Mesendoderm (in vitro differentiated cells): Measurements from ENCODE around the gene E2F1.
"Not testable (repeated sequence)": the region's sequence is repeated elsewhere in the genome, so short reads cannot be mapped to it uniquely, and the experiment has no call there.

Experiments
- DNase-seq: peaks from one replicate; pipeline ENCODE4 v3.0.0; 2013
- H2AK5ac ChIP-seq: 2 replicates; pipeline ENCODE4 v1.6.1; 2013; ENCODE audit warnings: low read length, inconsistent platforms
- H2BK120ac ChIP-seq: 2 replicates; pipeline ENCODE4 v1.6.1; 2013; ENCODE audit warnings: low read depth, mild to moderate bottlenecking, low read length, moderate library complexity, mixed read lengths
- H2BK15ac ChIP-seq: replicated peaks from 2 replicates; pipeline ENCODE4 v1.6.1; 2013; ENCODE audit warnings: low read depth, mild to moderate bottlenecking, moderate library complexity
- H2BK5ac ChIP-seq: 2 replicates; pipeline ENCODE4 v1.6.1; 2013; ENCODE audit warnings: low read length, inconsistent platforms
- H3K18ac ChIP-seq: 2 replicates; pipeline ENCODE4 v1.6.1; 2013; ENCODE audit warnings: mild to moderate bottlenecking, low read length, mixed read lengths
- H3K23ac ChIP-seq: one replicate; pipeline ENCODE4 v1.6.1; 2013; ENCODE audit warnings: low read length
- H3K27ac ChIP-seq: 2 replicates; pipeline ENCODE4 v1.5.1; 2013; ENCODE audit warnings: low read depth, mild to moderate bottlenecking, inconsistent platforms, low read length, moderate library complexity
- H3K27me3 ChIP-seq: 2 replicates; pipeline ENCODE4 v1.6.1; 2013; ENCODE audit warnings: low read length, control low read depth, mild to moderate bottlenecking, inconsistent platforms; ENCODE audit not compliant: insufficient read depth, poor library complexity
- H3K36me3 ChIP-seq: 2 replicates; pipeline ENCODE4 v1.6.1; 2013; ENCODE audit warnings: low read length, inconsistent platforms; ENCODE audit not compliant: control insufficient read depth, insufficient read depth
- H3K4ac ChIP-seq: one replicate; pipeline ENCODE4 v1.6.1; 2013; ENCODE audit warnings: low read depth, mild to moderate bottlenecking, low read length, moderate library complexity
- H3K4me1 ChIP-seq: 2 replicates; pipeline ENCODE4 v1.6.1; 2013; ENCODE audit warnings: low read depth, low read length, inconsistent platforms; ENCODE audit not compliant: control insufficient read depth
- H3K4me2 ChIP-seq: 2 replicates; pipeline ENCODE4 v1.6.1; 2013; ENCODE audit warnings: low read length
- H3K4me3 ChIP-seq: 2 replicates; pipeline ENCODE4 v1.5.1; 2013; ENCODE audit warnings: mild to moderate bottlenecking, low read length
- H3K56ac ChIP-seq: one replicate; pipeline ENCODE4 v1.6.1; 2013; ENCODE audit warnings: low read length
- H3K79me1 ChIP-seq: 2 replicates; pipeline ENCODE4 v1.6.1; 2013; ENCODE audit warnings: low read length, inconsistent platforms
- H3K79me2 ChIP-seq: 2 replicates; pipeline ENCODE4 v1.6.1; 2013; ENCODE audit warnings: mild to moderate bottlenecking, low read length; ENCODE audit not compliant: control insufficient read depth, insufficient read depth
- H3K9ac ChIP-seq: 2 replicates; pipeline ENCODE4 v1.6.1; 2013; ENCODE audit warnings: low read length, inconsistent platforms
- H4K5ac ChIP-seq: one replicate; pipeline ENCODE4 v1.6.1; 2013; ENCODE audit warnings: low read length
- H4K8ac ChIP-seq: one replicate; pipeline ENCODE4 v1.6.1; 2013; ENCODE audit warnings: low read depth, mild to moderate bottlenecking, control low read depth, low read length, moderate library complexity
- WGBS: extraction: QIAGEN DNeasy Blood & Tissue Kit; methylation state at CpG from one replicate; pipeline ENCODE4 v1.1.7; 2013; ENCODE audit warnings: low lambda C conversion rate, missing lambda C conversion rate; ENCODE audit not compliant: insufficient coverage; ENCODE audit errors: extremely low coverage; 5-methylcytosine and 5-hydroxymethylcytosine counted together

E2F1 gene

DNA sequence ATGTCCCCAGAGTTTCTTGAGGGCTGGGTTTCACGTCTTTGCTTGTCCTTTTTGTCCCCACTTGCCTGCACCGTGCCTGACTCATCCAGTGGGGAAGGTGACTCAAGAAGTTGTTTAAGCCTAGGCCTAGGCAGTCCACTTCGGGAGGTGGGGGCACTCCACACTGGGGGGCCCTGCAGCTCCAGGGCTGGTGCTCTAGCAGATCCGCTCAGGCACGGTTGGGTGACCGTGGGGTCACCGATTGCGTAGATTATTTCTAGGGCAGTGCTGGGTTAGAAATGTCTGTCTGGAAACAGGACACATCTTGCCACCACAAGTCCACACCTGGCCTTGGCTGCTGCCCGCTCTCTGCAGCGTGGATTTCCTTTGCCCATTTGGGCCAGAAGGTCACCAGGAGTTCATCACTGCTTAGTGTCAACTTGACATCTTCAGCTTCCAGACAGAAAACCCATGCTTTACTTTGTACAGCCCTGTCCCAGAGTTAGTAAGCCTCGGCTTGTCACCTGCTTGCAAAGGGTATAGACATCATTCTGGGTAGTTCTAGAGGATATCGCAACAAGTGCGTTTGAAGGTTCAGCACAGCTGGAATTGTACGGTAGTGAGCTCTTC is 37.7 kb downstream of the E2F1 start:
- no peak for DNase-seq
- no peak overlapping the region for H2BK5ac ChIP-seq
- no peaks in the 10 kb centered on the region for H3K27me3 ChIP-seq
- no peak overlapping the region for H4K8ac ChIP-seq
- no peak overlapping the region for H3K27ac ChIP-seq
- H3K4me1 ChIP-seq = no peaks in the 10 kb centered on the region
- no peak overlapping the region for H3K18ac ChIP-seq
- H4K5ac ChIP-seq = no peak overlapping the region
- no peak overlapping the region for H2AK5ac ChIP-seq
- H3K23ac ChIP-seq = no peak overlapping the region
- H2BK120ac ChIP-seq = no peak overlapping the region
- no peak overlapping the region for H3K4ac ChIP-seq
- H3K79me1 ChIP-seq = no peaks in the 10 kb centered on the region
- peaks cover 2% of the 10 kb centered on the region for H3K36me3 ChIP-seq
- no peak overlapping the region for H3K4me3 ChIP-seq
- no peak overlapping the region for H3K56ac ChIP-seq
- no peak overlapping the region for H3K9ac ChIP-seq
- H2BK15ac ChIP-seq = no peak overlapping the region
- WGBS = no CpG with 5 or more reads among the region's 14 CpGs
- H3K4me2 ChIP-seq = no peak overlapping the region
- H3K79me2 ChIP-seq = no peaks in the 10 kb centered on the region

DNA sequence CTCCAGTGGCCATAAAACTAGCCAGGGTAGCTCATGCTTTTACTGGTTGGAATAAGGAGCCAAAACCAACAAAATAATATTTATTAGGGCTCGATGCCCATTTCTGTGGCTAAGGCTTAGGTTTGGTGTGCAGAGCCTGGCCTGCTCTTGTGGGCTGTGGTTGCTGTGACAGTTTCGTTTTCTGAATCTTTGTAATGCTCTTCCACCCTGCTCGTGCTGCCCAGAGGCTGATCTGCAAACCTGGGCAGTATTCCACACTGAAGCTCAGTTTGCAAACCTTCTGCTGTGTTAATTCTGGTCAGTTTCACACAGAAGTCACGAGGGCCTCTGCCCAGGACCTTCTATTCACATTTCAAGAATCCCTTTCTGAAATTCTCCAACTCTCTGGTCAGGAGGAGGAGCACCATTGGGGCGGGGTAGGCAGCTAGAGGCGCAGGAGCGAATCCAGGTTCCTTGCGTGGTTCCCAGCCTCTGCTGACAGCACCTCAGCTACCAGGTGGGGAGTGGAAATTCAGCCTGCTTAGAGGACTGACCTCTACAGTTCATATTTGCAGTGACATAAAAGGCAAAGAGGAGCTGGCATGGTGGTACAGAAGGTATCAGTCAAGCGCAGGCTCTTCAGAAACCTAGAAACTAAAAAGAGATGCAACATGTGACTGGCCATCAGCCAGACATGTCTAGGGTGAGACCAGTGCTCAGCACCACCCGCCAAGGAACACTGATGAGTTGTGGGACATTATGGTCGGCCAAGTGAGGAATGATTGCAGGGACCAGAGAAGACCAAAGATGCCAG is 38.4 kb downstream of the E2F1 start:
- Histone ChIP-seq H3K27me3 (no peaks in the 10 kb centered on the region), H3K56ac (no peak overlapping the region), H3K79me2 (no peaks in the 10 kb centered on the region), H4K5ac (no peak overlapping the region), H3K4me3 (no peak overlapping the region), H3K79me1 (no peaks in the 10 kb centered on the region), H2BK5ac (no peak overlapping the region), H3K36me3 (peaks cover 2% of the 10 kb centered on the region), H3K4me1 (no peaks in the 10 kb centered on the region), H2BK120ac (no peak overlapping the region), H2BK15ac (no peak overlapping the region), H2AK5ac (no peak overlapping the region), H3K27ac (no peak overlapping the region), H3K18ac (no peak overlapping the region), H4K8ac (no peak overlapping the region), H3K4ac (no peak overlapping the region), H3K23ac (no peak overlapping the region), H3K4me2 (no peak overlapping the region), H3K9ac (no peak overlapping the region)
- DNase-seq = no peak
- WGBS = no CpG with 5 or more reads among the region's 11 CpGs

DNA sequence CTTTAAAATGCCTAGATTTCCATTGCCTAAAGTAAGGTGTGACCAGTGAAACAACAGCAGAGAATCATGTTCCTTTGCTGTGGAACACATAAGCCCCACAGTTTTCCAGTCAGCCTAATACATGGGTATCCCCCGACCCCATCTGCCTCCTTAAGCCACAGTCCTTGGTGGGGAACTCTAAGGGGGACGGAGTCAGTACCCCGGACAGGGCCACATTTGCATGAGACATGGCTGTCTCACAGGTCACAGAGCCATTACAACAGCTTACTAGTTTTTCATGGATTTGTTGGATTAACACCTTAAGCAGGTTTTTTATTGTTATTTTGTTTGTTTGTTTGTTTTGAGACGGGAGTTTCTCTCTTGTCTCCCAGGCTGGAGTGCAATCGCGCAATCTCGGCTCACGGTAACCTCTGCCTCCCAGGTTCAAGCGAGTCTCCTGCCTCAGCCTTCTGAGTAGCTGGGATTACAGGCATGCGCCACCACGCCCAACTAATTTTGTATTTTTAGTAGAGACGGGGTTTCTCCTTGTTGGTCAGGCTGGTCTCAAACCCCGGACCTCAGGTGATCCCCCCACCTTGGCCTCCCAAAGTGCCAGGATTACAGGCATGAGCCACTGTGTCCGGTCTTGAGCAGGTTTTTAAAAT is 39.1 kb downstream of the E2F1 start:
- H3K79me2 ChIP-seq, H3K79me1 ChIP-seq, H3K27ac ChIP-seq, H3K9ac ChIP-seq, H3K36me3 ChIP-seq, H3K18ac ChIP-seq, H3K4me3 ChIP-seq, H3K4me2 ChIP-seq, H4K5ac ChIP-seq, H2BK120ac ChIP-seq, H3K23ac ChIP-seq, DNase-seq, H2AK5ac ChIP-seq, H3K56ac ChIP-seq, H3K4ac ChIP-seq, H2BK15ac ChIP-seq, H3K27me3 ChIP-seq, H4K8ac ChIP-seq, H3K4me1 ChIP-seq, H2BK5ac ChIP-seq: not testable (repeated sequence)
- no CpG with 5 or more reads among the region's 14 CpGs for WGBS

DNA sequence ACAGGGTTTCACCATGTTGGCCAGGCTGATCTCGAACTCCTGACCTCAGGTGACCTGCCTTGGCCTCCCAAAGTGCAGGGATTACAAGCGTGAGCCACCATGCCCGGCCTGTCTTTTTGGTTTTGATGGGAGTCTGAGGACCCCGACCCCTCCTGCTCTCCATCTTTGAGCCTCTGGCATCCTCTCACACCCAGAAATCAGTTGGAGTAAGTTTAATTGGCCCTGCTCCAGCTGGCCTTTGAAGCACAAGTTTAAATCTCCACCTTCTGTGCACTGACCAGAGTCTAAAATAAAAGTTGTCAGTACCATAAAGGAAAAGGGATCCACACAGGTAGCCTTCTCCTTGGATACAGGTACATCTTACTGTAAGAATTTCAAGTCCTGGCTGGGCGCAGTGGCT is 40.0 kb downstream of the E2F1 start:
- Histone ChIP-seq H3K79me1 (no peaks in the 10 kb centered on the region), H3K27ac (no peak overlapping the region), H3K23ac (no peak overlapping the region), H3K56ac (no peak overlapping the region), H3K27me3 (no peaks in the 10 kb centered on the region), H2AK5ac (no peak overlapping the region), H3K9ac (no peak overlapping the region), H3K79me2 (no peaks in the 10 kb centered on the region), H3K18ac (no peak overlapping the region), H3K4me1 (no peaks in the 10 kb centered on the region), H3K4me2 (no peak overlapping the region), H2BK15ac (no peak overlapping the region), H4K8ac (no peak overlapping the region), H3K4ac (no peak overlapping the region), H4K5ac (no peak overlapping the region), H2BK120ac (no peak overlapping the region), H3K36me3 (peaks cover 2% of the 10 kb centered on the region), H2BK5ac (no peak overlapping the region), H3K4me3 (no peak overlapping the region)
- no peak for DNase-seq
- WGBS = no CpG with 5 or more reads among the region's 5 CpGs

DNA sequence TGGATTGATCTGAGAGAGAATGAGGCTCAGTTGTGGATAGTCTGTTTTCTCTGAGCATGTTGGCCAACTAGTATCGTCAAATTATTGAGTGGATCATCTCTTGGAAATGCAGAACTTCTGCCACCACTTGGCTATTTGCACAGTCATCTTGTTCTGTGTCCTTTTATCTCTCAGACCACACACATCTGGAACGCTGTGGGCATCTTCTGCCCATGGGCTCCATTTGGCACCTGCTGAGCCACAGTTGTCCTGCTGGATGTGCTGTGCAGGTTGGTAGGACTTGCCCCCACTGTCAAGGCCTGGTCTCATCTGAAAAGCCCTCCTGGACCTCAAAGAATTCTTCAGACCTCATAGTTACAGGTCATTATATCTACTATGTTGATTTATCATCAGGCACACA is 40.8 kb downstream of the E2F1 start:
- no peaks in the 10 kb centered on the region for H3K4me1 ChIP-seq
- no peak overlapping the region for H3K18ac ChIP-seq
- H2BK15ac ChIP-seq = no peak overlapping the region
- no peak overlapping the region for H2AK5ac ChIP-seq
- H3K79me1 ChIP-seq = no peaks in the 10 kb centered on the region
- no peak overlapping the region for H2BK5ac ChIP-seq
- no peaks in the 10 kb centered on the region for H3K79me2 ChIP-seq
- no peak for DNase-seq
- H3K4me2 ChIP-seq = no peak overlapping the region
- H3K9ac ChIP-seq = no peak overlapping the region
- no peak overlapping the region for H3K27ac ChIP-seq
- no peak overlapping the region for H3K4me3 ChIP-seq
- no peak overlapping the region for H3K23ac ChIP-seq
- WGBS = no CpG with 5 or more reads among the region's 2 CpGs
- no peaks in the 10 kb centered on the region for H3K27me3 ChIP-seq
- no peak overlapping the region for H2BK120ac ChIP-seq
- no peak overlapping the region for H4K8ac ChIP-seq
- no peak overlapping the region for H3K56ac ChIP-seq
- H3K36me3 ChIP-seq = peaks cover 2% of the 10 kb centered on the region
- no peak overlapping the region for H3K4ac ChIP-seq
- H4K5ac ChIP-seq = no peak overlapping the region
